SK-N-MC (cell line): Measurements from ENCODE around the gene VASP.

Experiments used
- EZH2 ChIP-seq: fragments of 200-600 bp; sonication (generic); IDR thresholded peaks from one replicate; pipeline ENCODE4 v1.6.1; 2017; ENCODE audit warnings: antibody characterized with exemption
- FOXP2 ChIP-seq: optimal IDR thresholded peaks from 2 replicates; pipeline ENCODE3; 2011; ENCODE audit warnings: mild to moderate bottlenecking, moderate library complexity; ENCODE audit not compliant: insufficient read depth; ENCODE audit errors: extremely low read length, control extremely low read depth
- POLR2AphosphoS5 ChIP-seq: IDR thresholded peaks from 2 replicates; pipeline ENCODE4 v1.6.1; 2012; ENCODE audit warnings: mild to moderate bottlenecking, low read depth, low read length, borderline replicate concordance

- no peak for TF ChIP-seq EZH2
- TF ChIP-seq POLR2AphosphoS5: no peak
- no peak for TF ChIP-seq FOXP2
These were observed 1.8 kb downstream of the VASP start for GRCh38 chr19:45508861-45509691.
